GM21737 (cell line): ENCODE results near the gene TMEM170B.

Source experiments
- ATAC-seq: cut with Tn5 transposase; IDR thresholded peaks from one replicate; pipeline ENCODE4 v1.9.1; 2021; ENCODE audit warnings: mild to moderate bottlenecking, moderate library complexity; ENCODE audit not compliant: unreplicated experiment

The TMEM170B gene

GRCh38 chr6:11613858-11614257 is 76.3 kb downstream of the TMEM170B start:
- ATAC-seq: no peak

- no peak for ATAC-seq
Measured at GRCh38 chr6:11614534-11615213, 77.1 kb downstream of the TMEM170B start.

GRCh38 chr6:11615214-11615602 is 77.7 kb downstream of the TMEM170B start:
- no peak for ATAC-seq

- no peak for ATAC-seq
Measured at GRCh38 chr6:11616200-11616611, 78.7 kb downstream of the TMEM170B start.

- ATAC-seq: no peak
Measured at GRCh38 chr6:11618533-11618932, 81.0 kb downstream of the TMEM170B start.

GRCh38 chr6:11621119-11621518 is 83.6 kb downstream of the TMEM170B start:
- ATAC-seq: no peak

- no peak for ATAC-seq
Measured at GRCh38 chr6:11622156-11622555, 84.6 kb downstream of the TMEM170B start.

- no peak for ATAC-seq
Measured at GRCh38 chr6:11623272-11623671, 85.7 kb downstream of the TMEM170B start.

- ATAC-seq: no peak
Measured at GRCh38 chr6:11625302-11625701, 87.8 kb downstream of the TMEM170B start.

- ATAC-seq: no peak
Measured at GRCh38 chr6:11626356-11626755, 88.8 kb downstream of the TMEM170B start.

GRCh38 chr6:11628562-11628961 is 91.0 kb downstream of the TMEM170B start:
- no peak for ATAC-seq

GRCh38 chr6:11631008-11631407 is 93.5 kb downstream of the TMEM170B start:
- ATAC-seq: no peak

- ATAC-seq: no peak
Measured at GRCh38 chr6:11631539-11631938, 94.0 kb downstream of the TMEM170B start.

- ATAC-seq: no peak
Measured at GRCh38 chr6:11632231-11632630, 94.7 kb downstream of the TMEM170B start.

- no peak for ATAC-seq
Measured at GRCh38 chr6:11632795-11633511, 95.4 kb downstream of the TMEM170B start.
